Smooth muscle cell of the brain vasculature (primary cell): Measurements from ENCODE around the gene C11orf54.

ENCODE experiments used
- DNase-seq: peaks from one replicate; pipeline ENCODE4 v3.0.0-alpha.2; 2012; ENCODE audit warnings: low read depth, low spot score

Gene C11orf54

GRCh38 chr11:93741094-93741881 is at the start of gene C11orf54, which contains the start of gene TAF1D:
TSS of gene C11orf54 (plus strand) at chr11:93741672. CDS start at chr11:93747394, 5,722 bp downstream.
TSS of gene TAF1D (minus strand) at chr11:93741495. CDS start at chr11:93739304, 2,191 bp downstream.
- DNase-seq: peak; percentile 94

GRCh38 chr11:93694109-93694508 is 47.4 kb upstream of the C11orf54 start:
- no peak for DNase-seq

GRCh38 chr11:93694557-93694956 is 46.9 kb upstream of the C11orf54 start:
- DNase-seq: no peak

- no peak for DNase-seq
These were observed 43.9 kb upstream of the C11orf54 start for GRCh38 chr11:93697611-93698010.

GRCh38 chr11:93700830-93701229 is 40.6 kb upstream of the C11orf54 start:
- DNase-seq: no peak

- DNase-seq: no peak
These were observed 37.2 kb upstream of the C11orf54 start for GRCh38 chr11:93704237-93704636.

- DNase-seq: no peak
These were observed 31.2 kb upstream of the C11orf54 start for GRCh38 chr11:93710239-93710638.

GRCh38 chr11:93712678-93713077 is 28.8 kb upstream of the C11orf54 start:
- no peak for DNase-seq

- no peak for DNase-seq
These were observed 25.6 kb upstream of the C11orf54 start for GRCh38 chr11:93715797-93716396.

- no peak for DNase-seq
These were observed 24.0 kb upstream of the C11orf54 start for GRCh38 chr11:93717501-93717900.

GRCh38 chr11:93718057-93718563 is 23.4 kb upstream of the C11orf54 start:
- no peak for DNase-seq

GRCh38 chr11:93719310-93719709 is 22.2 kb upstream of the C11orf54 start:
- no peak for DNase-seq

- no peak for DNase-seq
These were observed 20.9 kb upstream of the C11orf54 start for GRCh38 chr11:93720522-93720921.

GRCh38 chr11:93724089-93724488 is 17.4 kb upstream of the C11orf54 start:
- no peak for DNase-seq

- no peak for DNase-seq
These were observed 13.3 kb upstream of the C11orf54 start for GRCh38 chr11:93727985-93728791.

GRCh38 chr11:93728792-93729128 is 12.7 kb upstream of the C11orf54 start:
- no peak for DNase-seq

- no peak for DNase-seq
These were observed 12.3 kb upstream of the C11orf54 start for GRCh38 chr11:93729129-93729616.

- no peak for DNase-seq
These were observed 11.1 kb upstream of the C11orf54 start for GRCh38 chr11:93730108-93731107.

GRCh38 chr11:93732237-93732892 is 9.1 kb upstream of the C11orf54 start:
- DNase-seq: no peak

GRCh38 chr11:93733474-93733873 is 8.0 kb upstream of the C11orf54 start:
- no peak for DNase-seq
